ENCODE data around the gene BRICD5. TPM values are rescaled to one million over a fixed set of nuclear protein-coding genes. Genes with fewer than 3 reads are reported as not detected.
A peak's percentile ranks its signal among the peaks of the same experiment; 100 is the strongest.
"Not testable (repeated sequence)": the region's sequence is repeated elsewhere in the genome, so short reads cannot be mapped to it uniquely, and the experiment has no call there.

BRICD5 gene
- total RNA-seq = 10 to 100 TPM in 1 of 2 donors, 1 to 10 TPM in 1; 6.3 to 10.3 TPM

GRCh38 chr16:2210386-2211365 lies at the start of gene BRICD5:
Gene BRICD5 (minus strand): TSS chr16:2210863. CDS start chr16:2210833, 30 bp downstream.
- no peak for ATAC-seq
- no peak for DNase-seq (ENCODE audit: low spot score in 2 of 2)
- peak within 1 kb of the TSS in 1 of 2 donors; percentile 27 for H3K27ac Mint-ChIP-seq
- peaks cover 22 to 36% of the 10 kb centered on the region in 2 donors for H3K36me3 Mint-ChIP-seq
- no peaks in the 10 kb centered on the region for H3K9me3 Mint-ChIP-seq

DNA sequence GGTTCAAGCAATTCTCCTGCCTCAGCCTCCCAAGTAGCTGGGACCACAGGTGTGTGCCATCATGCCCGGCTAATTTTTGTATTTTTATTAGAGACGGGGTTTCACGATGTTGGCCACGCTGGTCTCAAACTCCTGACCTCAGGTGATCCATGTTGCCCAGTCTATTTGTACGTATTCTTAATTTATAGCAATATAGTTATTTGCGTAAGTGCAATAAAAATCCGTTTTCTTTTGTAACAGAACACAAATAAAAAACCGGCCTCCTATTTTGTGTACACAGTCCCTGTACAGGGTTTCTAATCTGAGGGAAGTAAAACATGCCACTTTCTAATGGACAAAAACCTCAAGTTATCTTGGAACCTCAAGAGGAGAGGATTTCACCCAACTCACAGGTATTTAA lies 49.6 kb upstream of the BRICD5 start:
- ATAC-seq (no peak), DNase-seq (ENCODE audit: low spot score in 2 of 2) (no peak)
- Mint-ChIP-seq H3K36me3 (peaks cover 35 to 46% of the 10 kb centered on the region in 2 donors), H3K27ac (peak overlapping the region in 1 of 2 donors; percentile 14), H3K9me3 (no peaks in the 10 kb centered on the region)

GRCh38 chr16:2258530-2258929 lies 47.9 kb upstream of the BRICD5 start:
- Mint-ChIP-seq H3K36me3 (peaks cover 26 to 37% of the 10 kb centered on the region in 2 donors), H3K27ac (peak overlapping the region in 1 of 2 donors; percentile 77)
- H3K9me3 Mint-ChIP-seq; DNase-seq (ENCODE audit: low spot score in 2 of 2); ATAC-seq: not testable (repeated sequence)

GRCh38 chr16:2257726-2258125 lies 47.1 kb upstream of the BRICD5 start:
- peak overlapping the region in 1 of 2 donors; percentile 44 for H3K27ac Mint-ChIP-seq
- no peaks in the 10 kb centered on the region for H3K9me3 Mint-ChIP-seq
- H3K36me3 Mint-ChIP-seq = peaks cover 29 to 40% of the 10 kb centered on the region in 2 donors
- DNase-seq (ENCODE audit: low spot score in 2 of 2) (no peak), ATAC-seq (no peak)

DNA sequence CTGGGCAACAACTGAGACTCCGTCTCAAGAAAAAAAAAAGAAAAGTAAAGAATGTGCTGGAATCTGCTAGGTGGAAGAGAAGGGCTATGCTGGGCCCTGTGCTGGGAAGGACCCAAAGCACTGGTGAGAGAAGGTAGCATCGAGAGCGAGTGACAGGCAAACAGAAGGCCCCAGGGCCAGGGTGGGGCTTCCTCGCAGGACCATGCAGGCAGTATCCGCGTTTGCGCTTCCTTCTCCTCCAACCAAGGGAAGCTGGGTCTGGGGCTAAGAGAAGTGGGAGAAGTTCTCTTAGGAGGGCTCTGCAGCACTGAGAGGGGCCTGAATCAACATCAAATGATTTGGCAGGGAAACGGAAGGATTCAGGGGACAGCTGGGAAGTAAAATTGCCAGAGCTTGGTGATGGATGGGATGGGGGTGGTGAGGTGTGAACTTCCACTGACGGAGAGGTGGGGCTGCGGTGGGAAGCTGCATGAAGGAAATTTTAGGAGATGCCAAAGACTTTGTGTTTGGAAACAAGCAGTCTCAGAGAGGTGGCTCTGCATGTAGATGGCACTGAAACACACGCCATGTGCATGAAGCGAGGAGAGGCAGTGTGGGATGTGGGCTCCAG lies 46.0 kb upstream of the BRICD5 start:
- ATAC-seq = no peak
- H3K36me3 Mint-ChIP-seq = peaks cover 20 to 31% of the 10 kb centered on the region in 2 donors
- no peak for DNase-seq (ENCODE audit: low spot score in 2 of 2)

DNA sequence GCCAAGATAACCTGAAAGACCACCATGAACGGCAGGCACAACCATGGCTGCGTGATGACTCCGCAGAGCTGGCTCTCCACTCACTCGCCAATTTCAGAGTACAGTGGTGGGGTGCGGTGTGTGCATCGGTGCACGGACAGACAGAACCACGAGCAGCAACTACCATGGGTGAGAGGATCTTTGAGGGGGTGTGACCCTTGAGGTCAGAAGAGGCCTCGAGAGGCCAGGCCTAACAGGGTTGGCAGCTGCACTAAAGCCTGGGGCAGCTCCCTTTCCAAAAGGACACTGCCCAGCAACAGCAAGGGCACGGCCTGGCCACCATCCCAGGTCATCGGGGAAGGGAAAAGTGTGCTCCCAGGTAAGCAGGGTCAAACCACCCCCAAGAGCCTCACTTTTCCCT lies 42.6 kb upstream of the BRICD5 start:
- ATAC-seq = no peak
- Mint-ChIP-seq H3K27ac (peak overlapping the region; percentile 39 to 81), H3K9me3 (no peaks in the 10 kb centered on the region), H3K36me3 (peaks cover 17 to 24% of the 10 kb centered on the region in 2 donors)
- DNase-seq (ENCODE audit: low spot score in 2 of 2) = no peak

More for the DNA sequence above, 46.0 kb upstream of the BRICD5 start:
- Mint-ChIP-seq H3K27ac (peak overlapping the region; percentile 37 to 72), H3K9me3 (no peaks in the 10 kb centered on the region)

DNA sequence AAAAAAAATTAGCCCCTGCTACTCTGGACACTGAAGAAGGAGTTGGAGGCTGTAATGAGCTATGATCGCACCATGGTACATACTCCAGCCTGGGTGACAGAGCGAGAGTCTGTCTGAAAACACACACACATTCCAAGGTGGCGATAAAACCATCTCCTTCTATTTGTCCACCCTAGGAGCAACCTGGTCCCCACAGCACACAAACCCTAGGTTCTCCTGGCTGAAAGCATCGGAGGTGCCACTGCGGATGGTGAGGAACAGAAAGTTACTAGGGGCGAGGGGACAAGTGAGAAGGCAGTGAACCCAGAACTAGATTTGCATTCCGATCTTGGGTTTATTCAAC lies 42.1 kb upstream of the BRICD5 start:
- Mint-ChIP-seq H3K36me3 (peaks cover 15 to 24% of the 10 kb centered on the region in 2 donors), H3K27ac (peak overlapping the region; percentile 39 to 72), H3K9me3 (no peaks in the 10 kb centered on the region)
- ATAC-seq (no peak), DNase-seq (ENCODE audit: low spot score in 2 of 2) (no peak)

- ATAC-seq = peak; percentile 87 to 94
- Mint-ChIP-seq H3K36me3 (peaks cover 11 to 19% of the 10 kb centered on the region in 2 donors), H3K9me3 (no peaks in the 10 kb centered on the region), H3K27ac (peak within 1 kb of the TSS; percentile 85 to 94)
- DNase-seq (ENCODE audit: low spot score in 2 of 2) = peak; percentile 82 to 95
Observed at GRCh38 chr16:2251296-2252111, 40.8 kb upstream of the BRICD5 start, which contains the start of gene ECI1. Gene ECI1 (minus strand): TSS chr16:2251587. CDS start chr16:2251566, 21 bp downstream.

DNA sequence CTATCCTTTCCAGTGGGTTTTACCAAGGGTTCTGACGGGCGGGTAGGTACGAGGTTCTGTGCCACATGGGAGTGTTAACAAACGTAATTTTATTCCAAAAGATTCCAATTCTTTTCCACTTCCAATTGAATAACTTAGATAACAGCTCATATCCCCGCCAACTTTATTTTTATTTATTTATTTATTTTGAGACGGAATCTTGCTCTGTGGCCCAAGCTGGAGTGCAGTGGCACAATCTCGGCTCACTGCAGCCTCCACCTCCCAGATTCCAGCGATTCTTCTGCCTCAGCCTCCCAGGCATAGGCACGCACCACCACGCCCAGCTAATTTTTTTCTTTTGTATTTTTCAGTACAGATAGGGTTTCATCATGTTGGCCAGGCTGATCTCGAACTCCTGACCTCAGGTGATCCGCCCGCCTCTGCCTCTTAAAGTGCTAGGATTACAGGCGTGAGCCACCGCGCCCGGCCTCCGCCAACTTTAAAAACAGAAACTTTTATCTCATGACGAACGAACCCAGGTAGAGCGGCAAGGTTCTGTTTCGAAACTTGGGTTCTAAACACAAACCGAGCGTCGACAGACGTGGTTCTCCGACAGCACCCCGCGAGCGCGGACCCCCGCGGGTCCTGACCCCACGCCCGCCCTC lies 40.1 kb upstream of the BRICD5 start:
- no peaks in the 10 kb centered on the region for H3K9me3 Mint-ChIP-seq
- peaks cover 7 to 11% of the 10 kb centered on the region in 2 donors for H3K36me3 Mint-ChIP-seq
- ATAC-seq (peak in 1 of 2 donors; percentile 17), DNase-seq (ENCODE audit: low spot score in 2 of 2) (peak in 1 of 2 donors; percentile 33)
- H3K27ac Mint-ChIP-seq = peak overlapping the region; percentile 85 to 94

GRCh38 chr16:2246301-2246885 lies 35.7 kb upstream of the BRICD5 start:
- ATAC-seq = no peak
- peaks cover 0 to 4% of the 10 kb centered on the region in 2 donors for H3K36me3 Mint-ChIP-seq

DNA sequence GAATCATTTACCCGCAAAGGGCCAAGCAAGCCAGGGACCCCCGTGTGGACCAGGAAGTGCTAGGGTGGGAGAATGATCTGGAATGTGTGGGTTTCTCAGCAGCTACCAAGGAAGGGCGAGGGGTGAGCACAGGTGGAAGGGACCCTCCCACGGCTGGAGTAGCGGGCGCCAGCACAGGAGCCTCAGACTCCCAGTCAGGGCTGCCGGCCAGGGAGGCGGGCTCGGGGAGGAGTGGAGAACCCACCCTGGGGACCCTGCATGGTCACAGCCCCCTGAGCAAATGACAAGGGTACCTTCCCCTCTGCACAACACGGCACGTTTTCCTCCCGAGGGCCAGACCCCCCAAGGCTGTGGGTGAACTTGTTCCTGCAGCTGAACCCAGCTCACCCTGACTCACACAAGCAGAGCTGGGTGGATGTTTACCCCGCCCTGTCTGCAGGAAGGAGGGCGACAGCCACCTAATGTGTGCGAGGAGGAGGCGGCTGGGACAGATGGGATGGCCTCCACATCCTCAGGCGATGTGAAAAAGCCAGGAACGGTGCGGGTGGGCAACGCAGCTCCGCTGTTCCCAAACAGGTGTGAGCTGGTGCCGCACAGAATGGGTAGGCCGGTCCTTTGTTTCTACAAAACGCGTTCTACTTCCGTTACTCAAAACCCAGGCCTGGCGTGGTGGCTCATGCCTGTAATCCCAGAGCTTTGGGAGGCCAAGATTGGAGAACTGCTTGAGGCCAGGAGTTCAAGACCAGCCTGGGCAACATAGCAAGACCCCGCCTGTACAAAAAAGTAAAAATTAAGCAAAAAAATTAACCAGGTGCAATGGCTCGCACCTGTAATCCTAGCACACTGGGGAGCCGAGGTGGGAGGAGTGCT lies 34.5 kb upstream of the BRICD5 start:
- peaks cover 0 to 4% of the 10 kb centered on the region in 2 donors for H3K36me3 Mint-ChIP-seq
- peak overlapping the region in 1 of 2 donors; percentile 50 for H3K27ac Mint-ChIP-seq
- no peak for DNase-seq (ENCODE audit: low spot score in 2 of 2)
- no peaks in the 10 kb centered on the region for H3K9me3 Mint-ChIP-seq
- no peak for ATAC-seq

More at GRCh38 chr16:2246301-2246885, 35.7 kb upstream of the BRICD5 start:
- DNase-seq (ENCODE audit: low spot score in 2 of 2) = no peak
- no peak overlapping the region for H3K27ac Mint-ChIP-seq
- no peaks in the 10 kb centered on the region for H3K9me3 Mint-ChIP-seq

GRCh38 chr16:2244301-2244700 lies 33.6 kb upstream of the BRICD5 start:
- no peaks in the 10 kb centered on the region for H3K9me3 Mint-ChIP-seq
- ATAC-seq (no peak), DNase-seq (ENCODE audit: low spot score in 2 of 2) (no peak)
- no peak overlapping the region for H3K27ac Mint-ChIP-seq
- H3K36me3 Mint-ChIP-seq = peaks cover 0 to 4% of the 10 kb centered on the region in 2 donors

DNA sequence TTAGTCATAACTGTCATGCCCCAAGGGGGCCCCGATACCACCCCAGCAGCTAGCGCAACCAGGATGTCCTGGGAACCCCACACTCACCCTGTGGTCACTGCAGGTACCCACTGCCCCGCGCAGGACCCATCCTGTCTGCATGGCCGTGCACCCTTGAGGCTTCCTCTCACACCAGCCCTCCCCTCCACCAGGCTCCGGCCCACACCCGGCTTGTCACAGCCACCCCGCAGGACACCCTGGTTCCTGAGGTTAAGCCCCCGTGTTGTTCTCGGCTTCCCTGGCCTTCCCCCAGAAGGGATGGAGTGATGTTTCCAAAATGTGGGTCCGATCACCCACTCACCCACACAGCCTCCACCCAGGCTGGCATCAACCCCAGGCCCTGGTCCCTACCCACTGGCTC lies 33.1 kb upstream of the BRICD5 start:
- no peaks in the 10 kb centered on the region for H3K9me3 Mint-ChIP-seq
- DNase-seq (ENCODE audit: low spot score in 2 of 2) (no peak), ATAC-seq (no peak)
- no peak overlapping the region for H3K27ac Mint-ChIP-seq
- H3K36me3 Mint-ChIP-seq = peaks cover 0 to 4% of the 10 kb centered on the region in 2 donors

DNA sequence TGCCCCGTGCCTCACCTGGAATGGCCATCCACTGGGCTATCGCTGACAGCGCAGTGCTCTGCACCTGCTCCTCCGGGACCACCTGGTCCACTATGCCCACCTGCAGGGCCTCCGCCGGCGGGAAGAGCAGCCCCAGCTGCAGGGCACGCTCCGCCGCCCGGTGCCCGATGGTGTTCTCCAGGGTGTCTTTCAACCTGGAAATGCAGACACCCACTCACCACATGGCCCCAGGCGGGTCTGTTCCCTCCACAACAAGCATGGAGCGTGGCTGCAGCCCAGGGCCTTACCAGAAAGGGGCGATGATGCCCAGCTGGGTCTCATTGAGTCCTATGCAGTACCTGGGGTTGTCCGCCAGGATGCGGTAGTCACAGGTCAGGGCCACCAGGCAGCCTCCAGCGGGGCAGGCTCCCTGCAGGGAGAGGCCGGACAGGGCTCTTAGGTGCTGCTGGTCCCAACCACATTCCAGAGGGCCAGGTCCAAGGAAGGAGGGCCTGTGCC lies 32.4 kb upstream of the BRICD5 start:
- DNase-seq (ENCODE audit: low spot score in 2 of 2) (no peak), ATAC-seq (no peak)
- Mint-ChIP-seq H3K27ac (no peak overlapping the region), H3K36me3 (peaks cover 0 to 4% of the 10 kb centered on the region in 2 donors), H3K9me3 (no peaks in the 10 kb centered on the region)

- no peaks in the 10 kb centered on the region for H3K9me3 Mint-ChIP-seq
- no peak for ATAC-seq
- H3K36me3 Mint-ChIP-seq = peaks cover 0 to 4% of the 10 kb centered on the region in 2 donors
- peak overlapping the region in 1 of 2 donors; percentile 11 for H3K27ac Mint-ChIP-seq
- DNase-seq (ENCODE audit: low spot score in 2 of 2) = no peak
Observed at GRCh38 chr16:2242598-2242997, 31.9 kb upstream of the BRICD5 start.
